OCI-LY1 (cell line): ENCODE measurements around the gene TBXAS1.

Experiments
- H2AFZ ChIP-seq: fragments of 200-600 bp; sonication (generic), shearing (Covaris generic); 2 replicates; pipeline ENCODE4 v1.6.0; 2014; ENCODE audit warnings: antibody characterized with exemption, mild to moderate bottlenecking, low read length
- H3F3A ChIP-seq: fragments of 200-600 bp; sonication (generic), shearing (Covaris generic); 2 replicates; pipeline ENCODE4 v1.6.0; 2014; ENCODE audit warnings: mild to moderate bottlenecking, antibody characterized with exemption, low read length, moderate library complexity; ENCODE audit not compliant: insufficient read depth
- H3K27ac ChIP-seq: fragments of 200-600 bp; sonication (generic); 2 replicates; pipeline ENCODE4 v1.5.1; 2014; ENCODE audit warnings: low read length, mixed run types, mild to moderate bottlenecking, low read depth; ENCODE audit not compliant: poor library complexity, severe bottlenecking
- H3K27me3 ChIP-seq: fragments of 200-600 bp; sonication (generic); 2 replicates; pipeline ENCODE4 v1.6.0; 2014; ENCODE audit warnings: antibody characterized with exemption, mild to moderate bottlenecking, low read length, moderate library complexity; ENCODE audit not compliant: insufficient read depth
- H3K36me3 ChIP-seq: fragments of 200-600 bp; sonication (generic); 2 replicates; pipeline ENCODE4 v1.6.1; 2014; ENCODE audit warnings: mild to moderate bottlenecking, antibody characterized with exemption, low read length, moderate library complexity, mixed read lengths; ENCODE audit not compliant: insufficient read depth
- H3K4me1 ChIP-seq: fragments of 200-600 bp; sonication (generic); 2 replicates; pipeline ENCODE4 v1.5.1; 2014; ENCODE audit warnings: mild to moderate bottlenecking, low read length, moderate library complexity; ENCODE audit not compliant: insufficient read depth, severe bottlenecking
- H3K4me2 ChIP-seq: fragments of 200-600 bp; sonication (generic), shearing (Covaris generic); 2 replicates; pipeline ENCODE4 v1.6.1; 2014; ENCODE audit warnings: low read length
- H3K4me3 ChIP-seq: fragments of 200-600 bp; sonication (generic); 2 replicates; pipeline ENCODE4 v1.5.1; 2014; ENCODE audit warnings: low read length, low read depth, mild to moderate bottlenecking, mixed read lengths; ENCODE audit not compliant: poor library complexity, severe bottlenecking
- H3K79me2 ChIP-seq: fragments of 200-600 bp; shearing (Covaris generic); 2 replicates; pipeline ENCODE4 v1.6.1; 2016; ENCODE audit warnings: mixed run types, low read length, mixed read lengths; ENCODE audit not compliant: insufficient read depth
- H3K9ac ChIP-seq: fragments of 200-600 bp; sonication (generic), shearing (Covaris generic); 2 replicates; pipeline ENCODE4 v1.6.1; 2014; ENCODE audit warnings: mild to moderate bottlenecking, low read length, mixed read lengths
- H3K9me2 ChIP-seq: fragments of 200-600 bp; sonication (generic), shearing (Covaris generic); 2 replicates; pipeline ENCODE4 v1.6.1; 2014; ENCODE audit warnings: low read depth, mild to moderate bottlenecking, low read length, mixed read lengths
- H3K9me3 ChIP-seq: fragments of 200-600 bp; shearing (Covaris generic); 2 replicates; pipeline ENCODE4 v1.6.1; 2014; ENCODE audit warnings: low read length, mixed read lengths
- H4K20me1 ChIP-seq: fragments of 200-600 bp; sonication (generic), shearing (Covaris generic); 2 replicates; pipeline ENCODE4 v1.6.0; 2016; ENCODE audit warnings: mild to moderate bottlenecking, low read length; ENCODE audit not compliant: insufficient read depth
- EZH2 ChIP-seq: fragments of 200-600 bp; sonication (generic), shearing (Covaris generic); IDR thresholded peaks from 2 replicates; pipeline ENCODE4 v1.8.0; 2017; ENCODE audit warnings: borderline replicate concordance, mixed run types, mild to moderate bottlenecking, antibody characterized with exemption, low read length, moderate library complexity, mixed read lengths
- TF ChIP-seq, protein P1 (sequence below): fragments of 200-600 bp; sonication (generic), shearing (Covaris generic); IDR thresholded peaks from 2 replicates; pipeline ENCODE4 v1.5.1; 2017; ENCODE audit warnings: mild to moderate bottlenecking, antibody characterized with exemption, low read length, moderate library complexity, mixed read lengths

The TBXAS1 gene

DNA sequence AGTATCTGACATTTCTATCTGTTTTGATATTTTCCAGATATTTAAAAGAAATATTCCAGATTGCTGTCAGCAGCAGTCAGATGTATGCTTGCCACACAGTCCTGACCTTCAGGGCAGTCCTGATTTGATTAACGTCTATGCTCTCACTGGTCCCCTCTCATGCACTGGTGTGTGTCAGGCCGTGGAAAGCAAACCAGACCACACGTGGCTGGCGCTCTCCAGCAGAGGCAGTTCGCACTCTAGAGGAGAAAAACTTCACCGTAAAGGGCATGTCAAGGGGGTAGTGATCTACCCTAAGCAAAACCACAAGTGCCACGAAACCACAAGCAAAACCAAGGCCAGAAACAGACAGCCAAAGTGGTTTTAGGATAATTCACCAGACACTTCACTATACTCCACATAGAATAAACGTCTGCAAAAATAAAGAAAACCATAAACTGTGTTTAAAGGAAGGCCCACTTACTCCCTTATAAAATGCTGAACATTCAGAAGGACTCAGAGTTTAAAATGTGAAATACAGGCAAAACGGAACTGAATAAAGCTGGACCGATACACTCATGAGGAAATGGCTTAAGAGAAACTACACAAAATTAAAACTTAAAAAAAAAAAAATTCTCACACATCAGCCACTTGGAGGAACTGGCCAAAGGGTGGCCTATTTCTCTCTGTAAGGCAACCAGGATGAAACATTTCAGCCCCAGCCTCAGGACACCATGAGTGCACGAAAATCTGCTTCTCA is 207.3 kb downstream of the TBXAS1 start:
- Histone ChIP-seq H3K9me2 (no peaks in the 10 kb centered on the region), H3K4me1 (peaks cover 9% of the 10 kb centered on the region), H3K27me3 (no peaks in the 10 kb centered on the region), H3K9me3 (no peaks in the 10 kb centered on the region), H3K9ac (no peak overlapping the region), H3K27ac (no peak overlapping the region), H4K20me1 (no peaks in the 10 kb centered on the region), H3K79me2 (no peaks in the 10 kb centered on the region), H2AFZ (no peak overlapping the region), H3K4me2 (no peak overlapping the region), H3K4me3 (no peak overlapping the region), H3F3A (no peaks in the 10 kb centered on the region), H3K36me3 (peaks cover 51% of the 10 kb centered on the region)
- no peak for TF ChIP-seq EZH2
- TF ChIP-seq, protein P1, sequence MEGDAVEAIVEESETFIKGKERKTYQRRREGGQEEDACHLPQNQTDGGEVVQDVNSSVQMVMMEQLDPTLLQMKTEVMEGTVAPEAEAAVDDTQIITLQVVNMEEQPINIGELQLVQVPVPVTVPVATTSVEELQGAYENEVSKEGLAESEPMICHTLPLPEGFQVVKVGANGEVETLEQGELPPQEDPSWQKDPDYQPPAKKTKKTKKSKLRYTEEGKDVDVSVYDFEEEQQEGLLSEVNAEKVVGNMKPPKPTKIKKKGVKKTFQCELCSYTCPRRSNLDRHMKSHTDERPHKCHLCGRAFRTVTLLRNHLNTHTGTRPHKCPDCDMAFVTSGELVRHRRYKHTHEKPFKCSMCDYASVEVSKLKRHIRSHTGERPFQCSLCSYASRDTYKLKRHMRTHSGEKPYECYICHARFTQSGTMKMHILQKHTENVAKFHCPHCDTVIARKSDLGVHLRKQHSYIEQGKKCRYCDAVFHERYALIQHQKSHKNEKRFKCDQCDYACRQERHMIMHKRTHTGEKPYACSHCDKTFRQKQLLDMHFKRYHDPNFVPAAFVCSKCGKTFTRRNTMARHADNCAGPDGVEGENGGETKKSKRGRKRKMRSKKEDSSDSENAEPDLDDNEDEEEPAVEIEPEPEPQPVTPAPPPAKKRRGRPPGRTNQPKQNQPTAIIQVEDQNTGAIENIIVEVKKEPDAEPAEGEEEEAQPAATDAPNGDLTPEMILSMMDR, result no peak

GRCh38 chr7:140039066-140039465 is 210.0 kb downstream of the TBXAS1 start:
- no peak overlapping the region for H3K4me2 ChIP-seq
- no peaks in the 10 kb centered on the region for H3K9me3 ChIP-seq
- H3K36me3 ChIP-seq, result peaks cover 46% of the 10 kb centered on the region
- H3F3A ChIP-seq, result no peaks in the 10 kb centered on the region
- H4K20me1 ChIP-seq, result no peaks in the 10 kb centered on the region
- no peak overlapping the region for H2AFZ ChIP-seq
- no peak overlapping the region for H3K4me3 ChIP-seq
- no peak overlapping the region for H3K27ac ChIP-seq
- no peaks in the 10 kb centered on the region for H3K9me2 ChIP-seq
- no peaks in the 10 kb centered on the region for H3K27me3 ChIP-seq
- H3K9ac ChIP-seq, result no peak overlapping the region
- H3K4me1 ChIP-seq, result peaks cover 9% of the 10 kb centered on the region
- TF ChIP-seq, protein P1, result no peak
- no peak for TF ChIP-seq EZH2
- no peaks in the 10 kb centered on the region for H3K79me2 ChIP-seq

DNA sequence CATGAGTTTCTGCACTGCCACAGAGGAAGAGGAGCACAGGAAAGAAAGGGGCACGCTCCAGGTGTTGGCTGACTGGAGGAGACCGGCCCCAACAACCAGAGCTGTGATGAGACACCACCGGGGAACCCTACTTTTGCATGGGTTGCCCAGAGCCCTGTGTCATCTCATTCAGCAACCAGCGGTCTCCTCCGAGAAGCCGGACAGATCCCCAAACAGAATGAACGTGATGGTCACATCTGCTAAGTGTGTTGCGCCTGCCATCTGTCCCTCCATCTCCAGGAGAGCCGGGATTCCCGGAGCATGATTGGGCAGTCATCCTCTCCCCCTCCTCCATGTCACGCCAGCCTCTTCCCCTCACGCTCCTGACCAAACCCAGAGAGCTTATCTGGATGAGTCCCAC is 210.8 kb downstream of the TBXAS1 start:
- TF ChIP-seq, protein P1, result no peak
- TF ChIP-seq EZH2, result no peak
- H3K9me3 ChIP-seq, result no peaks in the 10 kb centered on the region
- H4K20me1 ChIP-seq, result no peaks in the 10 kb centered on the region
- H3K27me3 ChIP-seq, result no peaks in the 10 kb centered on the region
- H2AFZ ChIP-seq, result no peak overlapping the region
- H3K9me2 ChIP-seq, result no peaks in the 10 kb centered on the region
- peaks cover 52% of the 10 kb centered on the region for H3K36me3 ChIP-seq
- H3K4me1 ChIP-seq, result peaks cover 9% of the 10 kb centered on the region
- no peak overlapping the region for H3K27ac ChIP-seq
- no peaks in the 10 kb centered on the region for H3K79me2 ChIP-seq
- H3F3A ChIP-seq, result no peaks in the 10 kb centered on the region
- H3K4me2 ChIP-seq, result no peak overlapping the region
- H3K4me3 ChIP-seq, result no peak overlapping the region
- H3K9ac ChIP-seq, result no peak overlapping the region
